SK-N-SH (cell line): Measurements from ENCODE around the gene AUTS2. TPM values are rescaled to one million over a fixed set of nuclear protein-coding genes. Genes with fewer than 3 reads are reported as not detected.
A peak's percentile ranks its signal among the peaks of the same experiment; 100 is the strongest.

Experiments used
- CTCF ChIA-PET: fragments of 300-600, 350-600 bp; formaldehyde crosslinking; extraction: SDS; loops from one replicate; lab custom pipeline; 2021; lab: Yijun Ruan, JAX
- POLR2A ChIA-PET: fragments of 350-600 bp; sonication (Branson Sonifier 250); formaldehyde crosslinking; extraction: SDS; loops from one replicate; lab custom pipeline; 2020; ENCODE audit warnings: antibody characterized with exemption, inconsistent platforms; lab: Yijun Ruan, JAX
- DNase-seq: peaks from one replicate; pipeline ENCODE4 v3.0.0; 2012
- H2AFZ ChIP-seq: fragments of 200-600 bp; sonication (generic); 2 replicates; pipeline ENCODE4 v1.8.1; 2016; ENCODE audit warnings: antibody characterized with exemption, mild to moderate bottlenecking, low read depth
- H3F3A ChIP-seq: fragments of 200-600 bp; sonication (generic); replicated peaks from 2 replicates; pipeline ENCODE3; 2016; ENCODE audit warnings: antibody characterized with exemption, mild to moderate bottlenecking; ENCODE audit not compliant: insufficient read depth
- H3K27ac ChIP-seq, 2 experiments: fragments of 200-500 bp in 1 of 2; fragments of 200-600 bp in 1 of 2; sonication (Bioruptor generic) in 1 of 2; sonication (generic), shearing (Covaris generic) in 1 of 2; 2 replicates each; pipeline versions ENCODE4 v1.5.1 to v1.6.1; 2014 to 2016; ENCODE audit warnings: low read depth in 2 of 2, inconsistent platforms in 1 of 2, low read length in 1 of 2, mild to moderate bottlenecking in 1 of 2, mixed read lengths in 1 of 2
- H3K27me3 ChIP-seq: fragments of 200-600 bp; sonication (generic), shearing (Covaris generic); 2 replicates; pipeline ENCODE4 v1.6.1; 2016; ENCODE audit warnings: mixed run types; ENCODE audit not compliant: insufficient read depth
- H3K36me3 ChIP-seq, 2 experiments: fragments of 200-500 bp in 1 of 2; fragments of 200-600 bp in 1 of 2; sonication (Bioruptor generic) in 1 of 2; sonication (generic) in 1 of 2; replicated peaks in 1 of 2; 2 replicates each; pipeline versions ENCODE3 to v1.5.1; 2014 to 2016; ENCODE audit warnings: low read length in 1 of 2, mild to moderate bottlenecking in 1 of 2; ENCODE audit not compliant: insufficient read depth in 2 of 2, control insufficient read depth in 1 of 2
- H3K4me1 ChIP-seq, 2 experiments: fragments of 200-500 bp in 1 of 2; fragments of 200-600 bp in 1 of 2; sonication (Bioruptor generic) in 1 of 2; sonication (generic), shearing (Covaris generic) in 1 of 2; 2 replicates each; pipeline versions ENCODE4 v1.5.1 to v1.6.1; 2014 to 2016; ENCODE audit warnings: low read depth in 1 of 2, low read length in 1 of 2, mixed run types in 1 of 2; ENCODE audit not compliant: insufficient read depth in 2 of 2, control insufficient read depth in 1 of 2
- H3K4me2 ChIP-seq: fragments of 200-600 bp; sonication (generic), shearing (Covaris generic); 2 replicates; pipeline ENCODE4 v1.6.1; 2017; ENCODE audit warnings: mixed run types
- H3K4me3 ChIP-seq, 2 experiments: fragments of 200-500 bp in 1 of 2; fragments of 200-600 bp in 1 of 2; sonication (Bioruptor generic) in 1 of 2; sonication (generic), shearing (Covaris generic) in 1 of 2; 2 replicates each; pipeline versions ENCODE4 v1.5.1 to v1.8.1; 2014 to 2016; ENCODE audit warnings: low read depth in 2 of 2, inconsistent platforms in 1 of 2, low read length in 1 of 2, mild to moderate bottlenecking in 1 of 2, mixed read lengths in 1 of 2, moderate library complexity in 1 of 2
- H3K79me2 ChIP-seq: fragments of 200-600 bp; sonication (generic); 2 replicates; pipeline ENCODE4 v1.8.1; 2017; ENCODE audit warnings: mild to moderate bottlenecking; ENCODE audit not compliant: insufficient read depth
- H3K9ac ChIP-seq: fragments of 200-600 bp; sonication (generic); 2 replicates; pipeline ENCODE4 v1.6.1; 2017; ENCODE audit warnings: mixed run types
- H3K9me2 ChIP-seq: fragments of 200-600 bp; sonication (generic); 2 replicates; pipeline ENCODE4 v1.6.1; 2017; ENCODE audit warnings: mixed run types
- H3K9me3 ChIP-seq: fragments of 200-600 bp; sonication (generic); 2 replicates; pipeline ENCODE4 v1.6.1; 2017; ENCODE audit warnings: mixed run types, mild to moderate bottlenecking, moderate library complexity
- H4K20me1 ChIP-seq: fragments of 200-600 bp; sonication (generic); 2 replicates; pipeline ENCODE4 v1.6.1; 2017; ENCODE audit warnings: mild to moderate bottlenecking, mixed run types; ENCODE audit not compliant: insufficient read depth
- CHD2 ChIP-seq: fragments of 150-350 bp; IDR thresholded peaks from 2 replicates; pipeline ENCODE4 v1.6.1; 2018; ENCODE audit warnings: low read length; ENCODE audit not compliant: partially characterized antibody
- JUND ChIP-seq: IDR thresholded peaks from 2 replicates; pipeline ENCODE4 v1.4.0; 2012
- NRF1 ChIP-seq: IDR thresholded peaks from 2 replicates; pipeline ENCODE4 v1.6.1; 2012; ENCODE audit warnings: low read depth, mild to moderate bottlenecking, low read length
- POLR2AphosphoS5 ChIP-seq: IDR thresholded peaks from 2 replicates; pipeline ENCODE4 v1.6.1; 2012; ENCODE audit warnings: low read depth, low read length
- RCOR1 ChIP-seq: fragments of 150-350 bp; IDR thresholded peaks from 2 replicates; pipeline ENCODE4 v1.6.1; 2017; ENCODE audit warnings: antibody characterized with exemption, low read length
- RFX5 ChIP-seq: IDR thresholded peaks from 2 replicates; pipeline ENCODE4 v1.6.1; 2012; ENCODE audit warnings: mild to moderate bottlenecking, improper control_type of control experiment, low read length
- SIN3A ChIP-seq: IDR thresholded peaks from 2 replicates; pipeline ENCODE4 v1.6.1; 2012; ENCODE audit warnings: low read depth, mild to moderate bottlenecking, low read length, moderate library complexity, borderline replicate concordance
- TEAD4 ChIP-seq: IDR thresholded peaks from 2 replicates; pipeline ENCODE4 v1.4.0; 2012; ENCODE audit warnings: mild to moderate bottlenecking, borderline replicate concordance; ENCODE audit not compliant: insufficient read depth
- USF1 ChIP-seq: IDR thresholded peaks from 2 replicates; pipeline ENCODE4 v1.4.0; 2012; ENCODE audit warnings: low read depth, borderline replicate concordance
- ZBTB33 ChIP-seq: IDR thresholded peaks from 2 replicates; pipeline ENCODE4 v1.4.0; 2012; ENCODE audit warnings: low read depth, borderline replicate concordance
- WGBS: methylation state at CpG from one replicate; pipeline ENCODE4 v1.1.6; 2017; ENCODE audit warnings: low lambda C conversion rate; 5-methylcytosine and 5-hydroxymethylcytosine counted together
- polyA plus RNA-seq, 3 experiments: library from polyadenylated mRNA; depleted of rRNA; stranded (reverse); fragments of >200 nt; gene quantifications; 2 replicates each; pipeline ENCODE4 v1.2.3, GENCODE V29; 2012
- TF ChIP-seq, protein P1 (sequence below): fragments of 200-600 bp; sonication (generic); IDR thresholded peaks from 2 replicates; pipeline ENCODE4 v1.6.1; 2017; ENCODE audit warnings: antibody characterized with exemption, mild to moderate bottlenecking, moderate library complexity
- TF ChIP-seq, protein P2 (sequence below): IDR thresholded peaks from 2 replicates; pipeline ENCODE4 v1.4.0; 2012; ENCODE audit warnings: low read depth
- TF ChIP-seq, protein P3 (sequence below): fragments of 150-350 bp; IDR thresholded peaks from 2 replicates; pipeline ENCODE4 v1.6.1; 2016; ENCODE audit warnings: mild to moderate bottlenecking, low read depth, low read length

Gene AUTS2
- polyA plus RNA-seq, 1 of the 3 experiments (the other 2 are of a cell fraction): 15.6 TPM

- TF ChIP-seq, protein P1, sequence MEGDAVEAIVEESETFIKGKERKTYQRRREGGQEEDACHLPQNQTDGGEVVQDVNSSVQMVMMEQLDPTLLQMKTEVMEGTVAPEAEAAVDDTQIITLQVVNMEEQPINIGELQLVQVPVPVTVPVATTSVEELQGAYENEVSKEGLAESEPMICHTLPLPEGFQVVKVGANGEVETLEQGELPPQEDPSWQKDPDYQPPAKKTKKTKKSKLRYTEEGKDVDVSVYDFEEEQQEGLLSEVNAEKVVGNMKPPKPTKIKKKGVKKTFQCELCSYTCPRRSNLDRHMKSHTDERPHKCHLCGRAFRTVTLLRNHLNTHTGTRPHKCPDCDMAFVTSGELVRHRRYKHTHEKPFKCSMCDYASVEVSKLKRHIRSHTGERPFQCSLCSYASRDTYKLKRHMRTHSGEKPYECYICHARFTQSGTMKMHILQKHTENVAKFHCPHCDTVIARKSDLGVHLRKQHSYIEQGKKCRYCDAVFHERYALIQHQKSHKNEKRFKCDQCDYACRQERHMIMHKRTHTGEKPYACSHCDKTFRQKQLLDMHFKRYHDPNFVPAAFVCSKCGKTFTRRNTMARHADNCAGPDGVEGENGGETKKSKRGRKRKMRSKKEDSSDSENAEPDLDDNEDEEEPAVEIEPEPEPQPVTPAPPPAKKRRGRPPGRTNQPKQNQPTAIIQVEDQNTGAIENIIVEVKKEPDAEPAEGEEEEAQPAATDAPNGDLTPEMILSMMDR: no peak
These were observed 1189.5 kb downstream of the AUTS2 start (continued) for GRCh38 chr7:70787771-70788170.

- 94% methylated on average over 7 of the region's 7 CpGs for WGBS
- peaks cover 80 to 99% of the 10 kb centered on the region in 2 experiments for H3K36me3 ChIP-seq
- no peaks in the 10 kb centered on the region for H3K27me3 ChIP-seq
- H3K27ac ChIP-seq: no peak overlapping the region
- ChIA-PET CTCF (interaction anchor here (3.0 kb wide), 1 partner anchor 12 kb away, joined by 16 read pairs; no protein-coding TSS in a partner anchor), POLR2A (no interaction called here)
- H3K9ac ChIP-seq: no peak overlapping the region
- H3K9me2 ChIP-seq: no peaks in the 10 kb centered on the region
- peaks cover 9% of the 10 kb centered on the region for H3F3A ChIP-seq
- no peak for TF ChIP-seq TEAD4
- TF ChIP-seq, protein P2, sequence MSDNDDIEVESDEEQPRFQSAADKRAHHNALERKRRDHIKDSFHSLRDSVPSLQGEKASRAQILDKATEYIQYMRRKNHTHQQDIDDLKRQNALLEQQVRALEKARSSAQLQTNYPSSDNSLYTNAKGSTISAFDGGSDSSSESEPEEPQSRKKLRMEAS: no peak
- no peak for TF ChIP-seq ZBTB33
- no peaks in the 10 kb centered on the region for H3K79me2 ChIP-seq
- no peak overlapping the region for H2AFZ ChIP-seq
- H3K4me1 ChIP-seq: no peaks in the 10 kb centered on the region
- no peaks in the 10 kb centered on the region for H3K9me3 ChIP-seq
- H3K4me2 ChIP-seq: no peak overlapping the region
- H4K20me1 ChIP-seq: peaks cover 6% of the 10 kb centered on the region; the same call in 1 of the 2 replicates
- DNase-seq: peak; percentile 59
- no peak overlapping the region for H3K4me3 ChIP-seq
These were observed 1190.0 kb downstream of the AUTS2 start for GRCh38 chr7:70788276-70788675.

GRCh38 chr7:70789481-70790214, 1191.4 kb downstream of the AUTS2 start:
- peaks cover 6% of the 10 kb centered on the region; the same call in 1 of the 2 replicates for H4K20me1 ChIP-seq
- H3K36me3 ChIP-seq: peaks cover 67 to 95% of the 10 kb centered on the region in 2 experiments
- no peak overlapping the region for H2AFZ ChIP-seq
- DNase-seq: no peak
- no peaks in the 10 kb centered on the region for H3K27me3 ChIP-seq
- peaks cover 9% of the 10 kb centered on the region for H3F3A ChIP-seq
- H3K4me2 ChIP-seq: no peak overlapping the region
- CTCF ChIA-PET: no interaction called here
- TF ChIP-seq RCOR1: no peak
- no peak for TF ChIP-seq CHD2
- TF ChIP-seq POLR2AphosphoS5: no peak
- no peak for TF ChIP-seq USF1
- TF ChIP-seq NRF1: no peak
- TF ChIP-seq, protein P3, sequence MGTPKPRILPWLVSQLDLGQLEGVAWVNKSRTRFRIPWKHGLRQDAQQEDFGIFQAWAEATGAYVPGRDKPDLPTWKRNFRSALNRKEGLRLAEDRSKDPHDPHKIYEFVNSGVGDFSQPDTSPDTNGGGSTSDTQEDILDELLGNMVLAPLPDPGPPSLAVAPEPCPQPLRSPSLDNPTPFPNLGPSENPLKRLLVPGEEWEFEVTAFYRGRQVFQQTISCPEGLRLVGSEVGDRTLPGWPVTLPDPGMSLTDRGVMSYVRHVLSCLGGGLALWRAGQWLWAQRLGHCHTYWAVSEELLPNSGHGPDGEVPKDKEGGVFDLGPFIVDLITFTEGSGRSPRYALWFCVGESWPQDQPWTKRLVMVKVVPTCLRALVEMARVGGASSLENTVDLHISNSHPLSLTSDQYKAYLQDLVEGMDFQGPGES: no peak
- no peak for TF ChIP-seq SIN3A
- no peak for TF ChIP-seq JUND
- no peak for TF ChIP-seq TEAD4
- no peak for TF ChIP-seq RFX5
- TF ChIP-seq, all 33 proteins: peak for 0
- POLR2A ChIA-PET: no interaction called here
- 94% methylated on average over 43 of the region's 43 CpGs for WGBS
- Histone ChIP-seq H3K9ac (no peak overlapping the region), H3K9me2 (no peaks in the 10 kb centered on the region), H3K4me3 (no peak overlapping the region), H3K9me3 (no peaks in the 10 kb centered on the region), H3K79me2 (no peaks in the 10 kb centered on the region), H3K4me1 (no peaks in the 10 kb centered on the region), H3K27ac (no peak overlapping the region)
